DMS114 treated with DMSO at 0.1 percent for 48 hours (cell line): ENCODE measurements around the gene ZNF546.
"Not testable (repeated sequence)": the region's sequence is repeated elsewhere in the genome, so short reads cannot be mapped to it uniquely, and the experiment has no call there.

Experiments
- DNase-seq: peaks from one replicate; lab custom pipeline; 2025; ENCODE audit not compliant: unreplicated experiment; lab: John Stamatoyannopoulos, UW

ZNF546 gene

DNA sequence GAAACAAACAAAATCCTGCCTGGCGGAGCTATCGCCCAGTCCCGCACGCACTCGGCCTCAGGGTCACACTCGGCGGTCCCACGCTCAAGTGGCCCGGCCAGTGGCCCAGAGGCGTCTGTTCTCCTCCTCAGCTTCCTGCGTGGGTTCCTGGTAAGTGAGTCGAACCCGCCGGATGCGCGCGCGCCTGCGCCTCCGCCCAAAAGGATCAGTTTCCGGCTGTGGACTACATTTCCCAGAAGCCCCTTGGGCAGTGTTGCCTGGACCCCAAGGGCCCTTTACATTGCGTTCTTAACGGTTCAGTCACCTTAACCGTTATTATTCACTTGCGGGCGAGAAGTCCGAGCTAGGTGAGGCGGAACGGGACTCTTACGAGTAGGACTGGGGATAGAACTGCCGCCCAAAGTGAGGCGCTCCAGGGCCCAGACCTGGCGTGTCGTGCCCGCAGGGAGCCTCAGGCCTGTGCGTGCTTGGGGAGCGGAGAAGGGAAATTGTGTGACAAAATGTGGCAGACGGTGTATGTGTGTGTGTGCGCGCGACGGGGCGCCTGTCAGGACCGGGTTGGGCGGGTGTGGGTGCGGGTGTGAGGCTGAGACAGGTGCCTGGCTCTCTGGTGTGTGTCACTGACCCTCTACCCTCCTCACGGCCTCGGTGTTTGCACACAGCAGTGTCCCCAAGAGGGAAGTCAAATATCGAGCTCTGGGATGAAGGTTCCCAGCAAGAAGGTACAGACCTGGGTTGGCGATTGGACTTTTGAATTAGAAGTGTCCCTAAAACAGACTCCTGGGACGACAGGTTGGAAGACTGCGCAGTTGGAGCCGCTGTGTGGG, at the start of gene ZNF546:
Gene ZNF546 (plus strand): TSS at position 250 of the 827 bp plus-strand sequence. CDS start 1,267 bp downstream, outside the sequence.
- peak; percentile 82 for DNase-seq

GRCh38 chr19:39949026-39949747, 47.7 kb upstream of the ZNF546 start:
- DNase-seq = no peak

DNA sequence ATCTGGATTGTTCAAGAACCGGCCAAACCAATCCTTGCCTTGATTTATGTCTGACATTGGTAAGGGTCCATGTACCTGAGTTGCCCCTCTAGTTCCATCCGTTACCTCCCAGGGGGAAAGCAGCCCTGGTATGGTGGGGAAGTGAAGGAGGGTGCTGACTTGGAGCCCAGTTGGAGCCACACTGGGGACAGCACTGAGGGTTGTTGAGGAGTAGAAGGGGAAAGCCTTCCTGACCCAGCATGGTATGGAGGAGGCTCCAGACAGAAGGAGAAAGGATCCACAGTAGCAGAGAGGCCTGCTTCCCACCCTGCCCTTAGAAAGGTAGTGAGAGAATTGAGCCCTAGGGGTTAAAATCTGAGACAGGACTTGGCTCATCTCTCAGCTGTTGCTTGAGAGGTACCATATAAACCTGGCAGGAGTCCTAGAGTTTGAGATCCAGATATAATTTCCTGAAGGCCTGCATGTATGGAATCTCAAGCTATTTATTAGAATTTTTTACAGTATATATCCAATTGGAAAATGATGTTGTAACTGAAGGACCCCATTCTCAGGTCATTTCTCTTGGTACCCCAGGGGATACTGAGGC, 45.7 kb upstream of the ZNF546 start:
- DNase-seq = no peak

DNA sequence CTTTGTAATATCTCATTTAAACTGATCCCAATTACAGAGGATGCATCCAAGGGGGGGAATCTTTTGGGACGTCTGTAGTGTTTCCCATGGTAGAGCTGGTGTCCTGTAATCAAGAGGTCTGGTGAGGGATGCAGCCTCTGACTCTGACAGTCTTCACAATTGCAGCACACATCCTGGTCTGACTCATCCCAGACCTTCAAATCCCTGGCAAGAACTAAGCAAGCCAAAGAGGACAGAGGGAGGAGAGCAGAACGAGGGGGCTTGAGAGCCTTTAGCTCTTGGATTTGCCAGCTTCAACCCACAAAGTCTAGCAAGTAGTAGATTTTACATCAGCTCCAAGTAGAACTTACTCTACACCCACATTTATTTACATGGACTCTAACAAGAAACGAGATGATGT, 45.2 kb upstream of the ZNF546 start:
- DNase-seq = no peak

GRCh38 chr19:39953915-39954314, 42.9 kb upstream of the ZNF546 start:
- DNase-seq = no peak

DNA sequence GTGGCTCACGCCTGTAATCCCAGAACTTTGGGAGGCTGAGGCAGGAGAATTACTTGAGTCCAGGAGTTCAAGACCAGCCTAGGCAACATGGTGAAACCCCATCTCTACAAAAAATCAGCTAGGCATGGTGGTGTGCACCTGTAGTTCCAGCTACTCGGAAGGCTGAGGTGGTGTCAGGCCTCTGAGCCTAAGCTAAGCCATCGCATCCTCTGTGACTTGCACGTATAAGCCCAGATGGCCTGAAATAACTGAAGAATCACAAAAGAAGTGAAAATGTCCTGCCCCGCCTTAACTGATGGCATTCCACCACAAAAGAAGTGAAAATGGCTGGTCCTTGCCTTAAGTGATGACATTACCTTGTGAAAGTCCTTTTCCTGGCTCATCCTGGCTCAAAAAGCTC, 39.0 kb upstream of the ZNF546 start:
- not testable (repeated sequence) for DNase-seq

DNA sequence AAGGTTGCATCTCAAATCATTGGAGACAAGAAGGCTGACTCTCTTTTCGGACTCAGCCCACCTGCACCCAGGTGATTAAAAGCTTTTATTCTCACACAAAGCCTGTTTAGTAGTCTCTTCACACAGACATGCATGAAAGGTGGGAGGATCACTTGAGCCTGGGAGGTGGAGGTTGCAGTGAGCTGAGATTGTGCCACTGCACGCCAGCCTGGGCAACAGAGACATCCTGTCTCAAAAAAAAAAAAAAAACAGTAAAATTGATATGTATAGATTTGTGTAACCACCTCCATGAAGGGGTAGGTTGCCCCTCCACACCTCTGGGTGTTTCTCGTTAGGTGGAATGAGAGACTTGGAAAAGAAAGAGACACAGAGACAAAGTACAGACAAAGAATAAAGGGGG, 37.9 kb upstream of the ZNF546 start:
- not testable (repeated sequence) for DNase-seq

DNA sequence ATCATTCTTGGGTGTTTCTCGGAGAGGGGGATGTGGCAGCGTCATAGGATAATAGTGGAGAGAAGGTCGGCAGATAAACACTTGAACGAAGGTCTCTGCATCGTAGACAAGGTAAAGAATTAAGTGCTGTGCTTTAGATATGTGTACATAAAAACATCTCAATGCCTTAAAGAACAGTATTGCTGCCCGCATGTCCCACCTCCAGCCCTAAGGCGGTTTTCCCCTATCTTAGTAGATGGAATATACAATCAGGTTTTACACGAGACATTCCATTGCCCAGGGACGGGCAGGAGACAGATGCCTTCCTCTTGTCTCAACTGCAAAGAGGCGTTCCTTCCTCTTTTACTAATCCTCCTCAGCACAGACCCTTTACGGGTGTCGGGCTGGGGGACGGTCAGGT, 37.5 kb upstream of the ZNF546 start:
- DNase-seq = not testable (repeated sequence)

DNA sequence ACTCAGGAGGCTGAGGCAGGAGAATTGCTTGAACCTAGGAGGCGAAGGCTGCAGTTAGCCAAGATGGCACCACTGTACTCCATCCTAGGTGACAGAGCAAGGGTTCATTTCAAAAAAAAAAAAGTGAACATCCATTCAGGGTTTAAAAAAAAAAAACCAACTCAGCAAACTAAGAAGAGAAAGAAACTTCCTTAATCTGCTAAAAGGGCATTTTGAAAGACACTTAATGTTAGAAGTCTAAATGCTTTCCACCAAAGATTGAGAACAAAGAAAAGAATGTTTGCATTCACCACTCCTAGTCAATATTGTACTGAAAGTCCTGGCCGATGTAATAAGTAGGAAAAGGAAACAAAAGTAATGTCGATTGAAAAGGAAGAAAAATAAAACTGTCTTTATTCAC, 33.0 kb upstream of the ZNF546 start:
- no peak for DNase-seq

DNA sequence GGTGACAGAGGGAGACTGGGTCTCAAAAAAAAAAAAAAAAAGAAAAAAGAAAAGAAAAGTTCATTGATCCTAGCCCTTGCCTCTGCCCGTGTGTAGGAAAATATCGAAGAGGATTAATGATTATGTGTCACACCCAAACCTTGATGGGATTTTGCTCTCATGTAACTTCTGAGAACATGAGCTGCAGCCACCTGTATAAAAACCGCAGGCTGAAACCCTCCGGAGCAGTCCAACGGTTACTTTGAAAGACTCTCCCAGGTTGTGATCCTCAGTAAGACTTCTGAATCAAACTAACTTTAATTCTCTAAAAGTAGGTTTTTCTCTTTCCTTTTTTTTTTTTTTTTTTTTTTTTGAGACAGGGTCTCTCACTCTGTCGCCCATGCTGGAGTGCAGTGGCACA, 30.2 kb upstream of the ZNF546 start:
- DNase-seq = no peak

GRCh38 chr19:39967561-39967960, 29.3 kb upstream of the ZNF546 start:
- DNase-seq = no peak

DNA sequence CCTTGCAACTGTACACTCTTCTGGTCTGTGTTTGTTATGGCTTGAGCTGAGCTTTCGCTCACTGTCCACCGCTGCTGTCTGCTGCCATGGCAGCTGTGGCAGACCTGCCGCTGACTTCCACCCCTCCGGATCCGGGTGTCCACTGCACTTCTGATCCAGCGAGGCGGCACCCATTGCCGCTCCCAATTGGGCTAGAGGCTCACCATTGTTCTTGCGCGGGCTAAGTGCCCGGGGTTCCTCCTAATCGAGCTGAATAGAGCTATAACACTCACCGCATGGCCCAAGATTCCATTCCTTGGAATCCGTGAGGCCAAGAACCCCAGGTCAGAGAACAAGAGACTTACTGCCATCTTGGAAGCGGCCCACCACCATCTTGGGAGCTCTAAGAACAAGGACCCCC, 28.1 kb upstream of the ZNF546 start:
- DNase-seq = no peak

- DNase-seq = no peak
Observed at GRCh38 chr19:39969266-39969665, 27.6 kb upstream of the ZNF546 start.

DNA sequence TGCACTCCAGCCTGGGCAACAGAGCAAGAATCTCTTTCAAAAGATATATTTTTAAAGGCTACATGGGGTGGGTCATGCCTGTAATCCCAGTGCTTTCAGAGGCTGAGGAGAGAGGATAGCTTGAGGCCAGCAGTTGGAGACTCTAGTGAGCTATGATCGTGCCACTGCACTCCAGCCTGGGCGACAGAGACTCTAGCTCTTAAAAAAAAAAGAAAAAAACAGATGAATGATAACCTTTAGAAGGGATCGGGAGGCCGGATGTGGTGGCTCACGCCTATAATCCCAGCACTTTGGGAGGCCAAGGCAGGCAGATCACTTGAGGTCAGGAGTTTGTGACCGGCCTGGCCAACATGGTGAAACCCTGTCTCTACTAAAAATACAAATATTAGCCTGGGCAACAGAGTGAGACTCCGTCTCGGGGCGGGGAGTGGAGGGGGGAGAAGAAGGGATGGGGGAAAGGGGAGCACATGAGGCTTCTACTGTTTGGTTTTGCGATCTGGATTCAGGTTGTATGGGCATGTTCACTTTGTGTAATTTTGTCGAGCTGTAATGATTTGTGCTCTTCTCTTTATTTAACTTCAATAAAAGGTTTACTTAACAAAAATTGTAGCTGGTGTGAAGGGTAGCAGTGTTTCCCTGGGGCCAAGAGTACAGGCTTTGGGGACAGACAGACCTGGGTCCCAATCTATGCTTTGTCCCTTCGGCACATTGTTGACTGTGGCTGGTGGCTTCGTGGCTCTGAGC, 27.0 kb upstream of the ZNF546 start:
- DNase-seq = no peak

DNA sequence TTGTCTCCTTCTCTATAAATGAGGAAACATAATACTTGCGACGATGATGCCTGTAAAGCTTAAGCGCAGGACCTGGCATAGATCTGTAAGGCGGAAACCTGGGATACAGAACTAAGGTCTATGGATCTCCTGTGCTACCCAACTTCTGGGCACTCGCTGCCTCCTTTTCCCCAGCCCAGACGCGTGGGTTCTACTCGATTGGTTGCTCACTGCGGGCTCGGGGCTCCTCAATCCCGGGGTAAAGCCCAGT, 26.5 kb upstream of the ZNF546 start:
- no peak for DNase-seq

DNA sequence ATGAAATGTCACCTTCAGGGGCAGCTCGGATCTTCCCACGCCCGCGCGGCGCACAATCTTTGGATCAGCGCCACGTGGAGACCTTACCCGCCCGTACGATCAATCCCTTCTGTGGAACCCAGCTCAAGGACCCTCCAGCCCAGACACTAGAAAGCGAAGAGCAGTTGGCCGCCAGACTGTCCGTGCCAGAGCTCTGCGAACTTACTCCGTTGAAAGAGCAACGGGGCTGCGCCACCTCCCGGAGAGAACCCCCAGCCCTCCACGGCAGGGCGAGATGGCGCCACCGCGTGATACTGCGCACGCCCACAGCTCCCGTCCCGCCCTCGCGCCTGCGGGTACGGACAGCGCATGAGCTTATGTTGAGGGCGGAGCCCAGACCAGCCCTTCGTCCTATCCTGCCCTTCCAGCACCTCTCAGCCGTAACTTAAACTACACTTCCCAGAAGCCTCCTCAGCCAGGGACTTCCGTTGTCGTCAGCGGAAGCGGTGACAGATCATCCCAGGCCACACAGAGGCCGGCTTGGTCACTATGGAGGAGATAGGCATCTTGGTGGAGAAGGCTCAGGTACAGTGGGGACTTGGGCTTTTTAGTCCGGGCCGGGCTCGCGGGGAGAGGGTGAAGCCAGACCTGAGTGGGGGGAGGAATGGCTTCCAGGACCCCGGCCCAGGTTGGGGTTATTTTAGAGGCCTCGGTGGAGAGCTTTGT, 26.0 kb upstream of the ZNF546 start, which contains the start of gene PSMC4:
Gene PSMC4 (plus strand): TSS at position 491 of the 705 bp plus-strand sequence. CDS start 38 bp downstream, at position 529.
- DNase-seq = peak; percentile 99

DNA sequence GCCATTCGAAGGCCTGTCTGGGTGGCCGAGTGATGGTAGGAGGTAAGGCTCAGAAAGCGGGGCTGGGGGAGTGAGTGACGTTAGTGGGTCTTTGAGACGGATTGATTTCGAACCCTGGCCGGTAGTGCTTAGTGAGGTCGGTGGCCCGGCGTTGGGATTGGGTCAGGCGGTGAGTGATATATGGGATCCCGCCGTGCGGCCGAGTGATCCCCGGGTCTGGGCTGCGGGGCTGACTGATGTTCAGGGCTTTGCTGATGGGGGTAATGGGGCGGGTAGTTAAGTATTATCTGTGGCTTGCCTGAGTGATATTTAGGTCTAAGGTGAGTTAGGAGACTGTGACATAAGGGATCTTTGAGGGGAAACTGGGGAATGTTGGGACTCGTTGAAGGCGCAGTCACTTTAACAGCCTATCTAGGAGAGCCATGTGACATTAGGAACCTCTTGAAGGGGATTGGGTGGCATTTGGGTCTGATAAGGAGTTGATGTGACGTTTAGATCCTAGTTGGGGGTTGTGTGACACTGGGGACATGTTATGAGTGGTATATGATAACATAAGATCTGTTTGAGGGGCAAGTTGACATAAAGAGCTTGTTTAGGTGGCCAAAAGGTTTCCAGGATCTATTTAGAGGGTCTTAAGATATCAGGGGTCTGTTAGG, 25.4 kb upstream of the ZNF546 start:
- DNase-seq = no peak

- no peak for DNase-seq
Observed at GRCh38 chr19:39974377-39975155, 22.3 kb upstream of the ZNF546 start.

DNA sequence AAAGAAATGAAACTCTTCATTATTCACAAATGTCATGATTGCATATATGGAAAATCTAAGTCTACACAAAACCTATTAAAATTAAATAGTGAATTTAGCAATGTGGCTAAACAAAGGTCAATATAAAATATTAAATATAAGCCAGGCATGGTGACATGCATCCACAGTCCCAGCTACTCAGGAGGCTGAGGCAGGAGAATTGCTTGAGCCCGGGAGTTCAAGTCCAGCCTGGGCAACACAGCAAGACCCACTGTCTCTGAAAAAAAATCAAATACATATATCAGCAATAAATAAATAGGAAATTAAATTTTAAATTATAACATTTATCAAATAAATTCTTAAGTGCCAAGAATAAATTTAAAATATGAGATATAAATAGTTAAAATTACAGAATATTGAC, 14.0 kb upstream of the ZNF546 start:
- no peak for DNase-seq
